ENCODE measurements around the gene COQ7.

DNA sequence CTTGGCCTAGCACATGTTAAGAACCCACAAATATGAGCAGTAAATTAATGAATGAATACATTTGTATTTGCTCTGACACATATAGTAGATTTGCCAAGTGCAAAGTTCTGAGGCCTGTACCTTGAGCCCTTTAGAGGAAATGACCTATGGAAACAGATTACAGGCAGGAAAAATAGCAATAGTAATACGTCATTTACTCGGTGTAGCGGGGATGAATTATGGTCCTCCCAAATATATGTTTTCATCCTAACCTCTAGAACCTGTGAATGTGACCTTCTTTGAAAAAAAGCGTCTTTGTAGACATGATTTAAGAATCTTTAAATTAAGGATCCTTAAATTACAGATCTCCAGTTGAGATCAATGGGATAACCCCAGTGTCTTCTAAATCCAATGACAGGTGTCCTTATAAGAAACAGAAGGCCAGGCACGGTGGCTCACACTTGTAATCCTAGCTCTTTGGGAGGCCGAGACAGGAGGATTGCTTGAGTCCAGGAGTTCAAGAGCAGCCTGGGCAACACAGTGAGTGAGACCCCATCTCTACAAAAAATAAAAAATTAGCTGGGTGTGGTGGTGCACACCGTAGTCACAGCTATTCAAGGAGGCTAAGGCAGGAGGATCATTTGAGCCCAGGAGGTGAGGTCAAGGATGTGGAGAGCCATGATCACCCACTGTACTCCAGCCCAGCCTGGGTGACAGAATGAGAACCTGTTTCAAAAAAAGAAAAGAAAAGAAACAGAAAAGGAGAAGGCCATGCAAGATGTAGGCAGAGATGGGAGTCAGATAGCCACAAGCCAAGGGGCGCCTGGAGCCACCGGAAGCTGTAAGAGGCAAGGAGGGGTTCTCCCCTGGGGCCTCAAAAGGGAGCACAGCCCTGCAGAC is 41.2 kb downstream of the COQ7 start:
- no peak for TF ChIP-seq EZH2phosphoT487 (IDR thresholded peaks at IDR 0.05; ENCODE audit: borderline replicate concordance, low read depth)
- TF ChIP-seq, protein P1, sequence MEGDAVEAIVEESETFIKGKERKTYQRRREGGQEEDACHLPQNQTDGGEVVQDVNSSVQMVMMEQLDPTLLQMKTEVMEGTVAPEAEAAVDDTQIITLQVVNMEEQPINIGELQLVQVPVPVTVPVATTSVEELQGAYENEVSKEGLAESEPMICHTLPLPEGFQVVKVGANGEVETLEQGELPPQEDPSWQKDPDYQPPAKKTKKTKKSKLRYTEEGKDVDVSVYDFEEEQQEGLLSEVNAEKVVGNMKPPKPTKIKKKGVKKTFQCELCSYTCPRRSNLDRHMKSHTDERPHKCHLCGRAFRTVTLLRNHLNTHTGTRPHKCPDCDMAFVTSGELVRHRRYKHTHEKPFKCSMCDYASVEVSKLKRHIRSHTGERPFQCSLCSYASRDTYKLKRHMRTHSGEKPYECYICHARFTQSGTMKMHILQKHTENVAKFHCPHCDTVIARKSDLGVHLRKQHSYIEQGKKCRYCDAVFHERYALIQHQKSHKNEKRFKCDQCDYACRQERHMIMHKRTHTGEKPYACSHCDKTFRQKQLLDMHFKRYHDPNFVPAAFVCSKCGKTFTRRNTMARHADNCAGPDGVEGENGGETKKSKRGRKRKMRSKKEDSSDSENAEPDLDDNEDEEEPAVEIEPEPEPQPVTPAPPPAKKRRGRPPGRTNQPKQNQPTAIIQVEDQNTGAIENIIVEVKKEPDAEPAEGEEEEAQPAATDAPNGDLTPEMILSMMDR (IDR thresholded peaks at IDR 0.05), result no peak
- TF ChIP-seq, protein P2, sequence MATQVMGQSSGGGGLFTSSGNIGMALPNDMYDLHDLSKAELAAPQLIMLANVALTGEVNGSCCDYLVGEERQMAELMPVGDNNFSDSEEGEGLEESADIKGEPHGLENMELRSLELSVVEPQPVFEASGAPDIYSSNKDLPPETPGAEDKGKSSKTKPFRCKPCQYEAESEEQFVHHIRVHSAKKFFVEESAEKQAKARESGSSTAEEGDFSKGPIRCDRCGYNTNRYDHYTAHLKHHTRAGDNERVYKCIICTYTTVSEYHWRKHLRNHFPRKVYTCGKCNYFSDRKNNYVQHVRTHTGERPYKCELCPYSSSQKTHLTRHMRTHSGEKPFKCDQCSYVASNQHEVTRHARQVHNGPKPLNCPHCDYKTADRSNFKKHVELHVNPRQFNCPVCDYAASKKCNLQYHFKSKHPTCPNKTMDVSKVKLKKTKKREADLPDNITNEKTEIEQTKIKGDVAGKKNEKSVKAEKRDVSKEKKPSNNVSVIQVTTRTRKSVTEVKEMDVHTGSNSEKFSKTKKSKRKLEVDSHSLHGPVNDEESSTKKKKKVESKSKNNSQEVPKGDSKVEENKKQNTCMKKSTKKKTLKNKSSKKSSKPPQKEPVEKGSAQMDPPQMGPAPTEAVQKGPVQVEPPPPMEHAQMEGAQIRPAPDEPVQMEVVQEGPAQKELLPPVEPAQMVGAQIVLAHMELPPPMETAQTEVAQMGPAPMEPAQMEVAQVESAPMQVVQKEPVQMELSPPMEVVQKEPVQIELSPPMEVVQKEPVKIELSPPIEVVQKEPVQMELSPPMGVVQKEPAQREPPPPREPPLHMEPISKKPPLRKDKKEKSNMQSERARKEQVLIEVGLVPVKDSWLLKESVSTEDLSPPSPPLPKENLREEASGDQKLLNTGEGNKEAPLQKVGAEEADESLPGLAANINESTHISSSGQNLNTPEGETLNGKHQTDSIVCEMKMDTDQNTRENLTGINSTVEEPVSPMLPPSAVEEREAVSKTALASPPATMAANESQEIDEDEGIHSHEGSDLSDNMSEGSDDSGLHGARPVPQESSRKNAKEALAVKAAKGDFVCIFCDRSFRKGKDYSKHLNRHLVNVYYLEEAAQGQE (IDR thresholded peaks at IDR 0.05; ENCODE audit: low read depth, low read length), result no peak
- TF ChIP-seq, protein P3, sequence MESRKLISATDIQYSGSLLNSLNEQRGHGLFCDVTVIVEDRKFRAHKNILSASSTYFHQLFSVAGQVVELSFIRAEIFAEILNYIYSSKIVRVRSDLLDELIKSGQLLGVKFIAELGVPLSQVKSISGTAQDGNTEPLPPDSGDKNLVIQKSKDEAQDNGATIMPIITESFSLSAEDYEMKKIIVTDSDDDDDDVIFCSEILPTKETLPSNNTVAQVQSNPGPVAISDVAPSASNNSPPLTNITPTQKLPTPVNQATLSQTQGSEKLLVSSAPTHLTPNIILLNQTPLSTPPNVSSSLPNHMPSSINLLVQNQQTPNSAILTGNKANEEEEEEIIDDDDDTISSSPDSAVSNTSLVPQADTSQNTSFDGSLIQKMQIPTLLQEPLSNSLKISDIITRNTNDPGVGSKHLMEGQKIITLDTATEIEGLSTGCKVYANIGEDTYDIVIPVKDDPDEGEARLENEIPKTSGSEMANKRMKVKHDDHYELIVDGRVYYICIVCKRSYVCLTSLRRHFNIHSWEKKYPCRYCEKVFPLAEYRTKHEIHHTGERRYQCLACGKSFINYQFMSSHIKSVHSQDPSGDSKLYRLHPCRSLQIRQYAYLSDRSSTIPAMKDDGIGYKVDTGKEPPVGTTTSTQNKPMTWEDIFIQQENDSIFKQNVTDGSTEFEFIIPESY (IDR thresholded peaks at IDR 0.05; ENCODE audit: borderline replicate concordance, low read depth), result no peak
- no peak for TF ChIP-seq MXI1 (IDR thresholded peaks at IDR 0.05; ENCODE audit: low read depth, low read length)

All from SK-N-SH (cell line).